Inflammatory macrophage treated with lipopolysaccharide for 4 hours (primary cell): ENCODE results near the gene ZNF688.
"Not testable (repeated sequence)": the region's sequence is repeated elsewhere in the genome, so short reads cannot be mapped to it uniquely, and the experiment has no call there.

Source experiments
- DNase-seq: peaks from one replicate; pipeline ENCODE4 v3.0.0-alpha.2; 2020

The ZNF688 gene

DNA sequence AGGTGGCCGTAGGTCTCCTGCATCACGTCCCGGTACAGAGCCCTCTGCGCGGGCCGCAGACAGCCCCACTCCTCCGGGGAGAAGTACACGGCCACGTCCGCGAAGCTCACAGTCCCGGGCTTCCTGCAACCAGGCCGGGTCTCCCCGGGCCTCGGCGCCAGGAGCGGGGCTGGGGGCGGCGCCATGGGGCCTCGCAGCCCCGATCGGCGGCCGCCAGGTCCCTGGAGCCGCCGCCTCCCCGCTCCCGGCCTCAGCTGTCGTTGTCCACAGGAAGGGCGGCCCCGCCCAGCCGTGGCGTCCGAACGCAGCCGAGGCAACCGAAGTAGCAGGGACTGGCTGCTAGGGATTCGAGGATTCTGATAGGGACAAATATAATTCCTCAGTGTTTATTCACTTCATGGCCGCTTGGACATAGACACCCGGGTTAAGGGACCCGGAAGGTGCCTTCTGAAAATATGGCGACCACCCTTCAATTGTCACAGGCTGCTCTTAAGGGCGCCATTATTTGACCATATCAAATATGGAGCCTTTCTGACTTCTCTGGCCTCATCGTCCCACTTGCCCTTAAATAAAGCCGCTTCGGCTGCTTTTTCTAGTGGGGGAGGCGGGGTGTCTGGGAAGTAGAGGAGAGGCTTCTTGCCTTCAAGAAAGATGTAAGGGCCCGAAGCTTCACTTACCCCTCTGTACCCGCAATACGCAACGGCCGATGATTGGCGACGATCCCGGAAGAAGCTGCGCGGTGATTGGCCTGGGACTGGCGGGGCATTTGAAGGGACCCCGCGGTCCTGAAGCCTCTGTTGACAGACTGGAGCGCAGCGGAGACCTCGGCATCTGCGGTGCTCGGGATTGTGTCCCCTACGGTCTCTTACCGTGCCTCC, at the start of gene ZNF688:
Gene ZNF688 (minus strand): TSS at position 270 of the 878 bp plus-strand sequence. CDS start 85 bp downstream, at position 185.
- peak; percentile 95 for DNase-seq

DNA sequence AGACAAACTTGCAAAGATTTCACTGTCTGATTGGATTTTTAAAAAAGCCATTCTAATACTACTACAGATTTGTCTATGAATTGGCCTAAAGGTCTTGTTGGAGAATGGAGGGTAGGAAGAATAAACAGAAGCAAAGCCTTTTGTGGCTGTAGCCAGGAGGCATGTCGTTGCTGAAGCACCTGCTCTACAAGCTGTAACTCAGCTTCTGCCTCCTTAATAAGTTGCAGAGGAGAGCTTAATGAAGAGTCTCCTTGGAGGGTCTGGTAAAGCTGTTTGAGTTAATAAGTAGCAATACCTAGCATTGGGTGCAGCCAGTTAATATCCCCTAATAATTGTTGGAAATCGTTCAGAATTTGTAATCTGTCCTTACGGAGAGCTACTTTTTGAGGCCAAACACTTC, 48.7 kb upstream of the ZNF688 start:
- DNase-seq, result no peak

- DNase-seq, result no peak
Measured at GRCh38 chr16:30619638-30620037, 48.1 kb upstream of the ZNF688 start.

DNA sequence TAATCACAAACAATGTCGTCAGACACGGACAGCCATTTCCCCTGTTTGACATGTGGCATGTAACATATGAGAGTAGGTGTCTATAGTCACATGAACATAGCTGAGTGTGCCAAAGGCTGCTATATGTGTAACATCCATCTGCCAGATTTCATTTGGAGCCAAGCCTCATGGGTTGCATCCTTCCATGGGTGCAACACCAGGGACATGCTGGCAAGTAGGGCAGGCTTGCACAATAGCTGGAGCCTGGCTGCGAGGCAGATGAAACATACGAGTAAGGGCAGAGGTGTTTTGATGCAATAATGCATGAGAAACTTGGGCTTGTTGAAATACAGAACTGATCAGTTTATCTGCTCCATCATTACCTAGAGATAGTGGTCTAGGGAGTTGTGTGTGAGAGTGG, 47.7 kb upstream of the ZNF688 start:
- peak; percentile 25 for DNase-seq

GRCh38 chr16:30615358-30616091, 44.0 kb upstream of the ZNF688 start:
- peak; percentile 72 for DNase-seq

DNA sequence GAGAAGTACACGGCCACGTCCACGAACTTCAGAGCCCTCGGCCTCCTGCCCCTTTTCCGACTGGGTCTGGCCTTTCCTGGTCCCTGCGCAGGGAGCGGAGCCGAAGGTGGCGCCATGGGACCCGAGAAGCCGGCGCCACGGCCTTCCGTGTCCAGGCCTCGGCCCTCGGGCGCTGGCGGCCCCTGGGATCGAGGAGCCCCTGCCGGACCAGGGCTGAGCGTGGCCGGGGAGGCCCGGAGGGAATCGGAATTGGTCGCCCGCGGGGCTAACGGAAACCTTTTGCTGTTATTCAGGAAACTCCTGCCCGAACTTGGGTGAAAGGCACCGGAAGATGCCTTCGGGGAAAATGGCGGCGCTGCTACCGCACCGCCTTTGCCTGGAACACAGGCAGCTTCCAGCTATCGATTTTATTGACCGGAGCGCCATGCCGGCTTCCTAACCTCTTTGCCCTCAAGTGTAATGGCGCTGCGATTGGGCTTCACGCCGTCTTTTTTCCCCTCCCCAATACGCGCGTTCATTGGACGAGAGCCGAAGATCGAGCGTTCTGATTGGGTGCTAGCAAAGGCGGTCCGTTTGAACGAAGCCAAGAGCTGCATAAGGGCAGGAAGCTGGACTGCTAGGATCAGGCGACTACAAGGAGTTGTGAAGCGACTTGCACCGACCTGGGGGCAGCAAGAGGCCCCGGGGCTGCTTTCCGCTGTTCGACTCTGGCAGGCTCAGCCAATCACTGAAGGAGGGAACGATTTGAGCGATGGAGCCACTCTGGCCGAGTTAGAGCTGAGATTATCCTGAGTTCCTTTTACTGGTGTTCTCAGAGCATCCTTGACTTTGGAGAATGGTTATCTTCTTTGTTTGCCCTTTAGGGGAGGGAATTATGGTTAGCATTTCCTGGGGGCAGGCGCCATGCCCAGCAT, 38.7 kb upstream of the ZNF688 start, which contains the start of gene ZNF689:
Gene ZNF689 (minus strand): TSS at position 464 of the 914 bp plus-strand sequence. CDS start 348 bp downstream, at position 116.
- DNase-seq, result peak; percentile 96

GRCh38 chr16:30609002-30609925, 37.8 kb upstream of the ZNF688 start:
- DNase-seq, result no peak

GRCh38 chr16:30606004-30606403, 34.5 kb upstream of the ZNF688 start:
- DNase-seq, result no peak

DNA sequence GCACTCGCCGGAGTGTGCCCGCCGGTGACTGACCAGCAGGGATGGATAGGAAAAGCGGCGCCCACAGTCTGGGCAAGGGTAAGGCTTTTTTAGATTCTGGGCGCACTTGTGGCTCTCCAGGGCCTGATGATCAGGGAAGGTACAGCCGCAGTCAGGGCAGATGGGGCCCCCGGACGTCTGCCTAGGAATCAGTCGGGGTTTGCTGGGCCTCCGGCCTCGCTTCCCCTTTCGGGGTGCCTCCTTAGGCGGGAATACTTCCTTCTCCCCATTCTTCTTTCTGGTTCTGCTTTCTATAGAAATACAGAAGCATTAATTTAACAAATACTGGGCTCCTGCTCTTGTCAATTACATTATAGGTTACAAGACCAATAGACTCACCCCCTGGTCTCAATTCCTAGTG, 33.6 kb upstream of the ZNF688 start:
- DNase-seq, result peak; percentile 51

- DNase-seq, result no peak
Measured at GRCh38 chr16:30604316-30604947, 32.9 kb upstream of the ZNF688 start.

DNA sequence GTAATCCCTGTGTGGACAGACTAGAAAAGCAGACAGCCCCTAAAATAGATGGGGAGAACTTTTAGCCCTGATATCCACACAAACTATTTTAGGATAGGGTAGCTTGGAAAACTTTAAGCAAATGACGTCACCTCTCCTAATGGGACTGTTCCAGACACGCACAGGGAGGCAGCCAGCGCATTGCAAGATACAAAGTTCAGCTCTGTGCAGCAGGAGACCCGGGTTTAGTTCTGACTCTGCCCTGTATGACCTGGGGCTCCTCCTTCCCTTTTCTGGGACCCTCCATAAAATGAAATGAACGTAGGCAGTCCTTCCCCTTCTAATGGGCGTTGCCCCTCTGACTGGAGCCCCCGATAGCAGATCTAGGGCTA, 32.4 kb upstream of the ZNF688 start:
- DNase-seq, result no peak

DNA sequence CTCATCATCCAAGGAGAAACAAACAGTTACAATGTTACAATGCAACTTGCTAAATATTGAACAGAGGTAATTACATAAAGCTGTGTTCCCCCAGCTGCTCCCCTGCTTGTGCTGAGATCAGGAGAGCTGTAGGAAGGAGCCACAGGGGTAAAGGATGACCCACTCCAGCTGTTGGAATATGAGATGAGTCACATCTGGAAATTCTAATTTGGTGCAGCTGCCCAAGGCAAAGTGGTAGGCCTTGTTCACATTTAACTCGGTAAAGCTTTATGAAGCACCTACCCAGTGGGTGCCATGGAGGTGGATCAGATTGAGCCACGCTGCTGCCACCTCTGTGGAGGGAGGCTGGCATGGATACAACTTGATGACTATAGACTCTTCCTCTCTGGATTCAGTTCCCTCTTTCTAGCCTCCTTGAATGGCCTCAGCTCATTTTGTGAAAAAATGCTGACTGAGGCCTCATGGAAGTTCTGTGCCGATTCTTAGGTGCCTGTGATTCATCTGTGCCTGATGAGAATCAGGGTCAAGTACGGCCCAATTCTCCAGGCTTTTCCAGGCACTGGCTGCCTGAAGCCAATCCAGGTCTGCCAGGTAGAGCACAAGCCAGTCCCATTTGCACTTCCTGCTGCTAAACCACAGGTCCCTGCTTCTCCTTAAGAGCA, 31.2 kb upstream of the ZNF688 start:
- peak; percentile 68 for DNase-seq

GRCh38 chr16:30601966-30602365, 30.5 kb upstream of the ZNF688 start:
- DNase-seq, result peak; percentile 58

DNA sequence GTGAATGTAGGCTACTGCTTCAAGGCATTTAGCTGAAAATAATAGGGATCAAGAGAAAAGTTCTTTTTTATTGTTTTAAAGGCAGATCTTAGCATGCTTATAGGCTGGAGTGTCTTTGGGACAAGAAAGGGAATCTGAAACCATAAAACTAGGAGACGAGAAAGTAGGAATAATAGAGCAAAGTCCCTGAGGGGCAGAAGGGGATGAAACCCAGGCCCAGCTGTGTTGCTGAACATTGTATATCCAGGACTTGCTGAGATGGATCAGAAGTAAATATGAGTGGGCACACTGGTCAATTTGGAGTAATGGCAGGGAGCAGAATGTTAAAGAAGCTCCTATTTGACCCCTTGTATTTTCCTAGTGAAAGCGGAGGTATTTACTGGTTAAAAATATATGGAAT, 29.4 kb upstream of the ZNF688 start:
- DNase-seq, result no peak

DNA sequence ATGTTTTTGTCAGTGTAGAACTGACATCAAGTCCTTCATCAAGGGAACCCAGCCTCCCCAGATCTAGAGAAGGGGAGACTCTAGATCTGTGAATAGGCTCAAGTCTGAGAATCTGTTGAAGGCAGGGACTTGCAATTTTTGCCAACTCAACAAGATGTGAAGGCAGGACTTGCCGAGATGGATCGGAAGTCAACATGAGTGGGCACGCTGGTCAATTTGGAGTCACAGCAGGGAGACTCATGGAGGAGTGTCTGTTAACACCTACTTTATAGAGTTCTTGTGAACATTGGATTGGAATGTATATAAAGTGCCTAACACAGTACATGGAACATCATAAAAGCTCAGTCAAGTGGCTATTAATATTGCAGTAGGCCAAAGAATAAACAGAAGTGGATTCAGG, 28.7 kb upstream of the ZNF688 start:
- DNase-seq, result no peak

GRCh38 chr16:30592871-30593270, 21.4 kb upstream of the ZNF688 start:
- no peak for DNase-seq

DNA sequence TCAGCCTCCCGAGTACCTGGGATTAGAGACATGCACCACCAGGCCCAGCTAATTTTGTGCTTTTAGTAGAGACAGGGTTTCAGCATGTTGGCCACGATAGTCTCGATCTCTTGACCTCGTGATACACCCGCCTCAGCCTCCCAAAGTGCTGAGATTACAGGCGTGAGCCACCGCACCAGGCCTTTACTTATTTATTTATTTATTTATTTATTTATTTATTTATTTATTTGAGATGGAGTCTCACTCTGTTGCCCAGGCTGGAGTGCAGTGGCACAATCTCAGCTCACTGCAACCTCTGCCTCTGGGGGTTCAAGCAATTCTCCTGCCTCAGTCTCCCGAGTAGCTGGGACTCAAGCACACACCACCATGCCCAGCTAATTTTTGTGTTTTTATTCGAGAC, 19.4 kb upstream of the ZNF688 start:
- DNase-seq, result not testable (repeated sequence)

GRCh38 chr16:30589582-30589981, 18.1 kb upstream of the ZNF688 start:
- DNase-seq, result not testable (repeated sequence)

- DNase-seq, result no peak
Measured at GRCh38 chr16:30588651-30589050, 17.1 kb upstream of the ZNF688 start.

GRCh38 chr16:30585400-30586191, 14.1 kb upstream of the ZNF688 start, which contains the start of gene ZNF785:
Gene ZNF785 (minus strand): TSS chr16:30585697. CDS start chr16:30585611, 86 bp downstream.
- peak; percentile 97 for DNase-seq
